Esophagus muscularis mucosa (tissue), 4 donors: ENCODE results near the gene HIBCH.

Experiments
- EP300 ChIP-seq: sonication (generic); formaldehyde crosslinking; IDR thresholded peaks from one replicate; pipeline ENCODE4 v1.6.1; 2017; ENCODE audit warnings: antibody characterized with exemption
- POLR2A ChIP-seq: fragments of 450-650 bp; IDR thresholded peaks from one replicate; pipeline ENCODE4 v1.6.1; 2017; ENCODE audit warnings: antibody characterized with exemption, moderate library complexity, mild to moderate bottlenecking, low read depth
- TF ChIP-seq, protein P1 (sequence below), 3 experiments: fragments of 200-600 bp in 2 of 3; fragments of 450-650 bp in 1 of 3; sonication (generic) in 2 of 3; IDR thresholded peaks; one replicate each; pipeline ENCODE4 v1.5.1; 2017 to 2019; ENCODE audit warnings: antibody characterized with exemption in 3 of 3, mild to moderate bottlenecking in 2 of 3, moderate library complexity in 1 of 3

DNA sequence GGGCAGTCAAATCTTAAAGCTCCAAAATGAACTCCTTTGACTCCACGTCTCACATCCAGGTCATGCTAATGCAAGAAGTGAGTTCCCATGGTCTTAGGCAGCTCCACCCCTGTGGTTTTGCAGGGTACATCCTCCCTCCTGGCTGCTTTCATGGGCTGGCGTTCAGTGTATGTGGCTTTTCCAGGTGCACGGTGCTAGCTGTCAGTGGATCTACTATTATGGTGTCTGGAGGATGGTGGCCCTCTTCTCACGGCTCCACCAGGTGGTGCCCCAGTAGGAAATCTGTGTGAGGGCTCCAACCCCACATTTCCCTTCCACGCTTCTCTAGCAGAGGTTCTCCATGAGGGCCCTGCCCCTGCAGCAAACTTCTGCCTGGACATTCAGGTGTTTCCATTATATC is 151.9 kb downstream of the HIBCH start:
- TF ChIP-seq, protein P1, sequence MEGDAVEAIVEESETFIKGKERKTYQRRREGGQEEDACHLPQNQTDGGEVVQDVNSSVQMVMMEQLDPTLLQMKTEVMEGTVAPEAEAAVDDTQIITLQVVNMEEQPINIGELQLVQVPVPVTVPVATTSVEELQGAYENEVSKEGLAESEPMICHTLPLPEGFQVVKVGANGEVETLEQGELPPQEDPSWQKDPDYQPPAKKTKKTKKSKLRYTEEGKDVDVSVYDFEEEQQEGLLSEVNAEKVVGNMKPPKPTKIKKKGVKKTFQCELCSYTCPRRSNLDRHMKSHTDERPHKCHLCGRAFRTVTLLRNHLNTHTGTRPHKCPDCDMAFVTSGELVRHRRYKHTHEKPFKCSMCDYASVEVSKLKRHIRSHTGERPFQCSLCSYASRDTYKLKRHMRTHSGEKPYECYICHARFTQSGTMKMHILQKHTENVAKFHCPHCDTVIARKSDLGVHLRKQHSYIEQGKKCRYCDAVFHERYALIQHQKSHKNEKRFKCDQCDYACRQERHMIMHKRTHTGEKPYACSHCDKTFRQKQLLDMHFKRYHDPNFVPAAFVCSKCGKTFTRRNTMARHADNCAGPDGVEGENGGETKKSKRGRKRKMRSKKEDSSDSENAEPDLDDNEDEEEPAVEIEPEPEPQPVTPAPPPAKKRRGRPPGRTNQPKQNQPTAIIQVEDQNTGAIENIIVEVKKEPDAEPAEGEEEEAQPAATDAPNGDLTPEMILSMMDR (IDR thresholded peaks at IDR 0.05) = no peak
- TF ChIP-seq POLR2A (no peak), EP300 (no peak)
